ENCODE measurements around the gene ADGRG2.

Gene ADGRG2

GRCh38 chrX:18984381-18985185 lies 137.7 kb downstream of the ADGRG2 start:
- peak; percentile 90 for ATAC-seq
- TF ChIP-seq ZFP3 (CRISPR knock-in tag; IDR thresholded peaks at IDR 0.05) (no peak), ZNF565 (CRISPR knock-in tag; conservative IDR thresholded peaks at IDR 0.05; ENCODE audit: low read depth) (no peak), BACH2 (CRISPR knock-in tag; IDR thresholded peaks at IDR 0.05; ENCODE audit: borderline replicate concordance) (no peak), CSRNP3 (CRISPR knock-in tag; IDR thresholded peaks at IDR 0.05) (no peak), ZFP30 (CRISPR knock-in tag; IDR thresholded peaks at IDR 0.05) (no peak), ESRRG (CRISPR knock-in tag; IDR thresholded peaks at IDR 0.05) (no peak), ZC3H10 (CRISPR knock-in tag; IDR thresholded peaks at IDR 0.05) (no peak), RARB (CRISPR knock-in tag; IDR thresholded peaks at IDR 0.05) (no peak), ISL1 (CRISPR knock-in tag; IDR thresholded peaks at IDR 0.05) (no peak), ARNTL (CRISPR knock-in tag; IDR thresholded peaks at IDR 0.05; ENCODE audit: borderline replicate concordance, low read depth) (no peak), CREB5 (CRISPR knock-in tag; IDR thresholded peaks at IDR 0.05; ENCODE audit: low read depth) (no peak)

- peak; percentile 83 for ATAC-seq
- TF ChIP-seq TCF4 (CRISPR knock-in tag; IDR thresholded peaks at IDR 0.05; ENCODE audit: borderline replicate concordance) = no peak
- no peak for TF ChIP-seq ARNTL (CRISPR knock-in tag; IDR thresholded peaks at IDR 0.05; ENCODE audit: borderline replicate concordance, low read depth)
- no peak for TF ChIP-seq GLIS3 (CRISPR knock-in tag; IDR thresholded peaks at IDR 0.05)
- no peak for TF ChIP-seq SNAI2 (CRISPR knock-in tag; IDR thresholded peaks at IDR 0.05)
- no peak for TF ChIP-seq OSR1 (CRISPR knock-in tag; IDR thresholded peaks at IDR 0.05)
- no peak for TF ChIP-seq BACH2 (CRISPR knock-in tag; IDR thresholded peaks at IDR 0.05; ENCODE audit: borderline replicate concordance)
- TF ChIP-seq ESRRG (CRISPR knock-in tag; IDR thresholded peaks at IDR 0.05) = no peak
- TF ChIP-seq ISL1 (CRISPR knock-in tag; IDR thresholded peaks at IDR 0.05) = no peak
- TF ChIP-seq ZC3H10 (CRISPR knock-in tag; IDR thresholded peaks at IDR 0.05) = no peak
- TF ChIP-seq RARB (CRISPR knock-in tag; IDR thresholded peaks at IDR 0.05) = no peak
- no peak for TF ChIP-seq CSDC2 (CRISPR knock-in tag; IDR thresholded peaks at IDR 0.05)
- TF ChIP-seq ZNF565 (CRISPR knock-in tag; conservative IDR thresholded peaks at IDR 0.05; ENCODE audit: low read depth) = no peak
- no peak for TF ChIP-seq ZFP3 (CRISPR knock-in tag; IDR thresholded peaks at IDR 0.05)
- TF ChIP-seq TSHZ2 (CRISPR knock-in tag; IDR thresholded peaks at IDR 0.05) = no peak
- TF ChIP-seq ZNF70 (CRISPR knock-in tag; IDR thresholded peaks at IDR 0.05) = no peak
- TF ChIP-seq PPARA (CRISPR knock-in tag; IDR thresholded peaks at IDR 0.05; ENCODE audit: borderline replicate concordance) = no peak
- no peak for TF ChIP-seq PATZ1 (CRISPR knock-in tag; IDR thresholded peaks at IDR 0.05; ENCODE audit: borderline replicate concordance)
- no peak for TF ChIP-seq CREB5 (CRISPR knock-in tag; IDR thresholded peaks at IDR 0.05; ENCODE audit: low read depth)
These were observed 138.4 kb downstream of the ADGRG2 start, which contains the start of gene PHKA2 for GRCh38 chrX:18983666-18984380. PHKA2 (minus strand) TSS chrX:18984114; CDS start chrX:18983932, 182 bp downstream.

All from SK-N-SH treated with all-trans-retinoic acid at 6 μM for 48 hours (cell line).